Panc1 (cell line): ENCODE data around the gene CDK4. TPM values are rescaled to one million over a fixed set of nuclear protein-coding genes. Genes with fewer than 3 reads are reported as not detected.

ENCODE experiments used
- ATAC-seq: fragments of 200-7000 bp; cut with Tn5 transposase; 2 replicates; pipeline ENCODE4 v1.9.1; 2020; ENCODE audit warnings: mild to moderate bottlenecking, moderate library complexity
- BruUV-seq: library from RNA; stranded (reverse); fragments of 400-500 nt; replicated peaks from 2 replicates; lab custom pipeline; 2021; lab: Mats Ljungman, UMichigan
- CTCF ChIA-PET: fragments of 300-600 bp; sonication (Branson Sonifier 250); formaldehyde crosslinking; loops from one replicate; lab custom pipeline; 2022; ENCODE audit warnings: antibody characterized with exemption; lab: Charles Lee
- POLR2A ChIA-PET: fragments of 300-600 bp; sonication (Branson Sonifier 250); formaldehyde crosslinking; loops from one replicate; lab custom pipeline; 2022; ENCODE audit warnings: antibody characterized with exemption; lab: Charles Lee
- DNase-seq: peaks from one replicate; pipeline ENCODE4 v3.0.0-alpha.2; 2010; ENCODE audit warnings: low read depth, low spot score
- H3K27ac ChIP-seq: 2 replicates; pipeline ENCODE4 v1.5.1; 2011; ENCODE audit warnings: mild to moderate bottlenecking, low read length, inconsistent platforms
- H3K27me3 ChIP-seq: fragments of 200-500 bp; sonication (Bioruptor generic); 2 replicates; pipeline ENCODE4 v1.6.0; 2014; ENCODE audit warnings: low read length, inconsistent platforms; ENCODE audit not compliant: control insufficient read depth, insufficient read depth
- H3K36me3 ChIP-seq: fragments of 200-500 bp; sonication (Bioruptor generic); 2 replicates; pipeline ENCODE4 v1.5.1; 2014; ENCODE audit warnings: inconsistent platforms, mild to moderate bottlenecking, low read length, moderate library complexity; ENCODE audit not compliant: control insufficient read depth, insufficient read depth
- H3K4me1 ChIP-seq: 2 replicates; pipeline ENCODE4 v1.5.1; 2011; ENCODE audit warnings: inconsistent platforms, mild to moderate bottlenecking, low read length, moderate library complexity; ENCODE audit not compliant: control insufficient read depth, insufficient read depth
- H3K4me3 ChIP-seq, 2 experiments: 2 replicates each; pipeline ENCODE4 v1.5.1; 2011 to 2012; ENCODE audit warnings: low read depth in 2 of 2, low read length in 2 of 2, mild to moderate bottlenecking in 2 of 2, inconsistent platforms in 1 of 2, moderate library complexity in 1 of 2
- H3K9me3 ChIP-seq: fragments of 200-500 bp; sonication (Bioruptor generic); 2 replicates; pipeline ENCODE4 v1.5.1; 2014; ENCODE audit warnings: low read depth, mild to moderate bottlenecking, inconsistent platforms, low read length, moderate library complexity; ENCODE audit not compliant: control insufficient read depth, insufficient read depth
- CTCF ChIP-seq: fragments of 450-650 bp; IDR thresholded peaks from 2 replicates; pipeline ENCODE4 v1.5.1; 2017; ENCODE audit warnings: mild to moderate bottlenecking
- POLR2AphosphoS5 ChIP-seq: IDR thresholded peaks from 2 replicates; pipeline ENCODE4 v1.6.1; 2012; ENCODE audit warnings: mild to moderate bottlenecking, low read depth, low read length, moderate library complexity
- SIN3A ChIP-seq: IDR thresholded peaks from 2 replicates; pipeline ENCODE4 v1.6.1; 2012; ENCODE audit warnings: low read depth, mild to moderate bottlenecking, low read length, moderate library complexity, borderline replicate concordance; ENCODE audit not compliant: insufficient read depth
- TCF7L2 ChIP-seq: IDR thresholded peaks from 2 replicates; pipeline ENCODE4 v1.6.1; 2011; ENCODE audit warnings: mild to moderate bottlenecking, low read depth, low read length, inconsistent platforms
- in situ Hi-C: cut with HindIII; loops from 2 replicates; pipeline ENCODE4 v1.10.0; 2016; ENCODE audit warnings: low sequenced_read_pairs, low pct_unique_long_range_greater_than_20kb
- intact Hi-C: fragments of 100-400 bp; cut with micrococcal nuclease; formaldehyde crosslinking; loops from one replicate; pipeline ENCODE4 v1.10.0; 2022; ENCODE audit not compliant: unreplicated experiment
- total RNA-seq: library from RNA; stranded (reverse); gene quantifications from one replicate; pipeline ENCODE4 v1.2.1, GENCODE V29; 2021; ENCODE audit not compliant: unreplicated experiment
- TF ChIP-seq, protein P1 (sequence below), 2 experiments: IDR thresholded peaks; 2 replicates each; pipeline ENCODE4 v1.6.1; 2011 to 2012; ENCODE audit warnings: low read depth in 2 of 2, control low read depth in 1 of 2, low read length in 1 of 2, mild to moderate bottlenecking in 1 of 2, moderate library complexity in 1 of 2; ENCODE audit not compliant: insufficient read depth in 1 of 2

The CDK4 gene
- total RNA-seq, 1 experiment from 2014 or later: 201 TPM

GRCh38 chr12:57712701-57713100, 39.4 kb downstream of the CDK4 start:
- intact Hi-C loops (no loop called here), in situ Hi-C loops (no loop called here)
- no peak overlapping the region for H3K27ac ChIP-seq
- ChIA-PET POLR2A (no interaction called here), CTCF (interaction anchor here (0.7 kb wide), 1 partner anchor 8 kb away, joined by 3 read pairs; no protein-coding TSS in a partner anchor)
- no peak for ATAC-seq
- TF ChIP-seq, protein P1, sequence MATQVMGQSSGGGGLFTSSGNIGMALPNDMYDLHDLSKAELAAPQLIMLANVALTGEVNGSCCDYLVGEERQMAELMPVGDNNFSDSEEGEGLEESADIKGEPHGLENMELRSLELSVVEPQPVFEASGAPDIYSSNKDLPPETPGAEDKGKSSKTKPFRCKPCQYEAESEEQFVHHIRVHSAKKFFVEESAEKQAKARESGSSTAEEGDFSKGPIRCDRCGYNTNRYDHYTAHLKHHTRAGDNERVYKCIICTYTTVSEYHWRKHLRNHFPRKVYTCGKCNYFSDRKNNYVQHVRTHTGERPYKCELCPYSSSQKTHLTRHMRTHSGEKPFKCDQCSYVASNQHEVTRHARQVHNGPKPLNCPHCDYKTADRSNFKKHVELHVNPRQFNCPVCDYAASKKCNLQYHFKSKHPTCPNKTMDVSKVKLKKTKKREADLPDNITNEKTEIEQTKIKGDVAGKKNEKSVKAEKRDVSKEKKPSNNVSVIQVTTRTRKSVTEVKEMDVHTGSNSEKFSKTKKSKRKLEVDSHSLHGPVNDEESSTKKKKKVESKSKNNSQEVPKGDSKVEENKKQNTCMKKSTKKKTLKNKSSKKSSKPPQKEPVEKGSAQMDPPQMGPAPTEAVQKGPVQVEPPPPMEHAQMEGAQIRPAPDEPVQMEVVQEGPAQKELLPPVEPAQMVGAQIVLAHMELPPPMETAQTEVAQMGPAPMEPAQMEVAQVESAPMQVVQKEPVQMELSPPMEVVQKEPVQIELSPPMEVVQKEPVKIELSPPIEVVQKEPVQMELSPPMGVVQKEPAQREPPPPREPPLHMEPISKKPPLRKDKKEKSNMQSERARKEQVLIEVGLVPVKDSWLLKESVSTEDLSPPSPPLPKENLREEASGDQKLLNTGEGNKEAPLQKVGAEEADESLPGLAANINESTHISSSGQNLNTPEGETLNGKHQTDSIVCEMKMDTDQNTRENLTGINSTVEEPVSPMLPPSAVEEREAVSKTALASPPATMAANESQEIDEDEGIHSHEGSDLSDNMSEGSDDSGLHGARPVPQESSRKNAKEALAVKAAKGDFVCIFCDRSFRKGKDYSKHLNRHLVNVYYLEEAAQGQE (IDR thresholded peaks at IDR 0.05; ENCODE audit: insufficient read depth in 1 of 2, low read depth in 2 of 2, low read length in 1 of 2): no peak
- TF ChIP-seq POLR2AphosphoS5 (no peak), TCF7L2 (no peak), SIN3A (no peak), CTCF (no peak)
- DNase-seq: no peak
- no peaks in the 10 kb centered on the region for H3K9me3 ChIP-seq
- BruUV-seq: no TSS peak
- H3K4me3 ChIP-seq: no peak overlapping the region
- no peaks in the 10 kb centered on the region; the same call in 1 of the 2 replicates for H3K36me3 ChIP-seq
- no peaks in the 10 kb centered on the region for H3K27me3 ChIP-seq
- no peaks in the 10 kb centered on the region for H3K4me1 ChIP-seq

DNA sequence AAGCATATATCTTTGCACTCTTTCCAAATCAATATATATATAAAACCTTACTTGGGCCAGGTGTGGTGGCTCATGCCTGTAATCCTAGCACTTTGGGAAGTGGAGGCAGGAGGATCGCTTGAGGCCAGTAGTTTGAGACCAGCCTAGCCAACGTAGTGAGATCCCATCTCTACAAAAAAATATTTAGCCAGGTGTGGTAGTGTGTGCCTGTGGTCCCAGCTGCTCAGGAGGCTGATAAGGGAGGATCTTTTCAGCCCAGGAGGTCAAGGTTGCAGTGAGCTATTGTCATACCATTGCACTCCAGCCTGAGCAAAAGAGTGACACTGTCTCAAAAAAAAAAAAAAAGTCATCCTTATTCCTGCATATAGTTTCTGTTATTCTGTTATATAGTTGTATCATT, 43.8 kb downstream of the CDK4 start:
- POLR2A ChIA-PET: no interaction called here
- BruUV-seq: no TSS peak

More for the DNA sequence above, 43.8 kb downstream of the CDK4 start:
- DNase-seq (no peak), ATAC-seq (no peak)
- Histone ChIP-seq H3K4me3 (no peak overlapping the region), H3K4me1 (no peaks in the 10 kb centered on the region), H3K27me3 (no peaks in the 10 kb centered on the region), H3K27ac (no peak overlapping the region), H3K36me3 (no peaks in the 10 kb centered on the region), H3K9me3 (no peaks in the 10 kb centered on the region)
- CTCF ChIA-PET: interaction anchor here (0.7 kb wide), 1 partner anchor 85 kb away, joined by 3 read pairs; no protein-coding TSS in a partner anchor
- no peak for TF ChIP-seq TCF7L2
- no peak for TF ChIP-seq POLR2AphosphoS5
- TF ChIP-seq, protein P1 (IDR thresholded peaks at IDR 0.05; ENCODE audit: insufficient read depth in 1 of 2, low read depth in 2 of 2, low read length in 1 of 2): no peak
- no peak for TF ChIP-seq SIN3A
- no peak for TF ChIP-seq CTCF
- in situ Hi-C loops (no loop called here), intact Hi-C loops (no loop called here)
